ENCODE results near the gene OTX1. TPM values are rescaled to one million over a fixed set of nuclear protein-coding genes. Genes with fewer than 3 reads are reported as not detected.

Gene OTX1
- total and polyA plus RNA-seq, 10 of the 15 experiments (the other 5 are each of a cell fraction or from before 2014, with no cell fraction given): 0.04 to 0.67 (median 0.23) TPM; not detected in 2

GRCh38 chr2:63096491-63096890, 45.9 kb downstream of the OTX1 start (continued):
- TF ChIP-seq NFIC (IDR thresholded peaks at IDR 0.05; ENCODE audit: low read depth, low read length): no peak

GRCh38 chr2:63099032-63099431, 48.4 kb downstream of the OTX1 start:
- ChIA-PET POLR2A (no interaction called here), CTCF (no interaction called here), RAD21 (ENCODE audit: unreplicated experiment) (no interaction called here), SMC1A (ENCODE audit: uncharacterized antibody, unreplicated experiment) (interaction anchor here (0.9 kb wide), 1 partner anchor 10 kb away, joined by 3 read pairs; no protein-coding TSS in a partner anchor)
- FAIRE-seq (no peak), DNase-seq (ENCODE audit: low read depth, low spot score) (no peak), ATAC-seq (no peak)
- no peak overlapping the region for H3K9ac ChIP-seq (ENCODE audit: control insufficient read depth, insufficient read depth, low read length)
- in situ Hi-C loops (cut with MboI): no loop called here
- H3K4me2 ChIP-seq (ENCODE audit: control insufficient read depth, insufficient read depth): no peak overlapping the region
- H3K36me3 ChIP-seq (ENCODE audit: control insufficient read depth in 2 of 2, insufficient read depth in 2 of 2, low read length in 1 of 2): no peaks in the 10 kb centered on the region
- no peak overlapping the region for H3K27ac ChIP-seq (ENCODE audit: control insufficient read depth, insufficient read depth)
- WGBS (ENCODE audit: insufficient coverage, insufficient replicate concordance, low lambda C conversion rate, missing lambda C conversion rate): 21% methylated on average over 1 of the region's 1 CpG
- H3K4me3 ChIP-seq: no peak overlapping the region
- intact Hi-C loops (cut with micrococcal nuclease; ENCODE audit: unreplicated experiment): no loop called here
- H3K27me3 ChIP-seq (replicated peaks in 1 of 2; ENCODE audit: control insufficient read depth in 2 of 2, insufficient read depth in 2 of 2, low read length in 1 of 2): no peaks in the 10 kb centered on the region
- no peak for TF ChIP-seq CTCF (IDR thresholded peaks at IDR 0.05 in 2 of 3, conservative IDR thresholded peaks at IDR 0.05 in 1 of 3; ENCODE audit: control insufficient read depth in 2 of 3, extremely low read depth in 1 of 3, insufficient read depth in 1 of 3, low read depth in 3 of 3, low read length in 3 of 3)
- TF ChIP-seq PBX3 (IDR thresholded peaks at IDR 0.05; ENCODE audit: insufficient replicate concordance, low read depth, low read length): no peak
- no peak for TF ChIP-seq CBX3 (IDR thresholded peaks at IDR 0.05; ENCODE audit: borderline replicate concordance, low read depth)
- TF ChIP-seq SUPT20H (IDR thresholded peaks at IDR 0.05; ENCODE audit: borderline replicate concordance, control insufficient read depth, low read depth, low read length): no peak
- no peak for TF ChIP-seq ESRRA (IDR thresholded peaks at IDR 0.05; ENCODE audit: low read length)
- TF ChIP-seq EZH2 (IDR thresholded peaks at IDR 0.05; ENCODE audit: borderline replicate concordance, control insufficient read depth, low read depth, low read length): no peak
- BruUV-seq (replicated peaks): no TSS peak
- H3K79me2 ChIP-seq (ENCODE audit: control insufficient read depth, insufficient read depth, low read length): no peaks in the 10 kb centered on the region
- H2AFZ ChIP-seq (ENCODE audit: control insufficient read depth, low read depth, low read length): no peak overlapping the region
- H3K4me1 ChIP-seq (ENCODE audit: control insufficient read depth, insufficient read depth, low read length): no peaks in the 10 kb centered on the region
- H3K9me3 ChIP-seq (replicated peaks; ENCODE audit: control insufficient read depth, insufficient read depth, low read length): no peaks in the 10 kb centered on the region; the same call in 2 of the 3 replicates
- no peaks in the 10 kb centered on the region for H4K20me1 ChIP-seq (ENCODE audit: control insufficient read depth, insufficient read depth)
